HPDE6-E6E7 (cell line): ENCODE results near the gene PTPN14.

Source experiments
- DNase-seq: peaks from one replicate; pipeline ENCODE4 v3.0.0; 2011; ENCODE audit warnings: missing footprints; ENCODE audit errors: extremely low spot score

PTPN14 gene

DNA sequence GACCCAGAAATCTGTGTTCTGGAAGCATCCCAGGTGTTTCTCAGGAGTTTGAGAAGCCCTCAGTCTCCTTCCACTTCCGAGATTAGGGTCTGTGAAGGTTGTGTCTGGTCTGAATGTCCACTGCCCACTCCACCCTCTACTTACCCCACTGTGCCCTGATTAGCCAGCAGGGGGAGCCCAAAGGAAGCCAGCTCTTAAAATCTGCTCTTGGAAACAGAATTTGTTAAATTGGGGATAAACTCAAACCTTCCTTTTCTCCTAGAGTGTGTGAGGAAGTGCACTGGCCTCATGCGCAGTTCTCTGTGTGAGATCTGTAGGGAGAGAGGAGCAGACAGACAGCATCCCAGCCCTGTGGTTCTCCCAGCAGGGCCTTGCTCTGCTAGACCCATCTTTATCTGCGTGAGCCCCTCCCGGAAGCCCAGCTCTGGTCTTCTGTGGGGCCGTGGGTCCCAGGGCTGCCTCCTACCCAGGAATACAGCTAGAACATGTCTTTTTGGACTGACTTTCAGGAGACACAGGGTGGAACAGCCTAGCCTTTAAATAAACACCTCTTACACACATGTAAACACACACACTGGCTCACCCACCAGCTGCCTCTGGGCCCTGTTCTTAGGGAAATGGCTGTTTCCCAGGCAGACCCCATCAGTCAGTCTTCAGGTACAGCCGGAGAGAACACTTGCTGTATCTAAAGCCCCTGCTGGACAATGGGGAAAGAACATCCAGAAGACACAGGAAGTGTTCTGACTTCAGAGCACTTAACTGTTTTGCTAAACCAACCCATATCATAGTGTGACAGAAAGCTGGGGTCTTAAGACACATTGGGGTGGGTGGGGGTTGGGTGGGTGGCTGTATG, 218.2 kb downstream of the PTPN14 start:
- DNase-seq = peak; percentile 34

DNA sequence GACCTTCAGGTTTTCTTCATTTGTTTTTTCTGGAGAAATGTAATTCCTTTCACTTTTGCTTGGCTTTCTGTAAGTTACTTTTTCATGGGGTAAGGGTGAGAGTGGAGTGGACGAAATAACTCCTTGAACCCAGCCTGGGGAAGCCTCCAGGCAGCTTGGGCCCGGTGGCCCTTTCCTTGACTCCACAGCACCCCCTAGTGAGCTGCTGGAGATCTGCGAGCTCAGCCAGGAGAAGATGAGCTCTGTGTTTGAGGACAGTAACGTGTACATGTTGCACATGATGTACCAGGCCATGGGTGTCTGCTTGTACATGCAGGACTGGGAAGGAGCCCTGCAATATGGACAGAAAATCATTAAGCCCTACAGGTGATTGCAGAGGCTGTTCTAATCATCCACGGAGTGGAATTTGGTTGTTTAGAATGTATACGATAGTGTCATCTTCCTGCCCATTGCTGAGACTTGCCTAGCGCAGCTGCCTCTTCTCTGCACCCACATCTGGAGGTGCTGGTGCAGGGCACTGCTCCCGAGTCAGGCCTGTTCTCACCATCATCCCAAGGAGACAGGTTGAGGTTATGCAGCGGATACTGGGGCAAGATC, 219.5 kb downstream of the PTPN14 start:
- DNase-seq = peak; percentile 34

DNA sequence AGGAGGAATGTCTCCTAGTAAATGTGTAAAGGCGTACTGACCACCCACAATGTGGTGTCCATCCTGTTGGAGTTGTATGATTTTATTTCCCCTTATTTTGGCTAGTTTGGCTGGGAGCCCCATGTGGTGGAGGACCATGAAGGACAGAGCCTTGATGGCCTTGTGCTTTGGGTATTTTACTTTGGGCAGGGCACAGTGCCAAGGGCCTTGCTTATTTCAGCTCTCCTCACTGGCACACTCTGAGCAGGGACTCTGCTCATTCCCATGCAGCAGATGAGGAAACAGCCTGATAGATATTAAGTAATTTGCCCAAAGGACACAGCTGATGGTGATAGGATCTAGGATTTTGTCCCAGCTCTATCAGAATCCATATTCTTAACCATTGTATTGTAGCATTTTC, 220.2 kb downstream of the PTPN14 start:
- no peak for DNase-seq

DNA sequence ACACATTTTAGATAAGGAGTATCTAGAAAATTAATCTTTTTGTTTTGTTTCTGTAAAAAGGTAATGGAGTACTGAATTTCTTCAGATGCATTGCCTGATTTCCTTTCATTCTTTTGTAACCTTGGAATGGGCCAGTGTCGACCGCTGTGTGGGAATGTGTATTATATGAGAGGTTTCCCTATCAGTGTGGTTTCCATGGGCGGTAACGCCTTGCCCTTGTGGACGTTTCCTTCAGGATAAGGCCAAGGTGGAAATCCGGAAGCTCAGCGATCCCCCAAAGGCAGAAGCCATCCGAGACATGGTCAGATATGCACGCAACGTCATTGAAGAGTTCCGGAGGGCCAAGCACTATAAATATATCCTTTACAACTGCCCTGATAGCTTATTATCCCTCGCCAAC, 220.7 kb downstream of the PTPN14 start:
- DNase-seq = no peak

DNA sequence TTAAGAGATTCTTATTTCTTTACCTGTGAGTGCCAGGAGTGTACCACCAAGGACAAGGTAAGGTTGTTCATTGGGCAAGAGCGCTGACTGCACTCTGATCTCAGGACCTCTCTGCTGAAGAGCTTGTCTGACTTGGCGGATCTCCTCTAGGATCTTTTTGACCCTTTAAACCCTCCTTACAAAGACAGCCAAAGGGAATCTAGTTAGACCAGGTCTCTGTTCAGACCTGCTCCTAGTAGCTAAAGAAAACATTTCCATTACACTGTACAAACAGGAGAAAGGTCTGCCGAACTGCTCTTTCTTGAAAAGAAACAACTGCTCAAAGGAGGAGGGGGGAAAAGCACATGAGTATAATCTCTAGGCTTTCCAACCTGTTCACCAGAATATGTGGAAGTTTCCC, 221.2 kb downstream of the PTPN14 start:
- no peak for DNase-seq

DNA sequence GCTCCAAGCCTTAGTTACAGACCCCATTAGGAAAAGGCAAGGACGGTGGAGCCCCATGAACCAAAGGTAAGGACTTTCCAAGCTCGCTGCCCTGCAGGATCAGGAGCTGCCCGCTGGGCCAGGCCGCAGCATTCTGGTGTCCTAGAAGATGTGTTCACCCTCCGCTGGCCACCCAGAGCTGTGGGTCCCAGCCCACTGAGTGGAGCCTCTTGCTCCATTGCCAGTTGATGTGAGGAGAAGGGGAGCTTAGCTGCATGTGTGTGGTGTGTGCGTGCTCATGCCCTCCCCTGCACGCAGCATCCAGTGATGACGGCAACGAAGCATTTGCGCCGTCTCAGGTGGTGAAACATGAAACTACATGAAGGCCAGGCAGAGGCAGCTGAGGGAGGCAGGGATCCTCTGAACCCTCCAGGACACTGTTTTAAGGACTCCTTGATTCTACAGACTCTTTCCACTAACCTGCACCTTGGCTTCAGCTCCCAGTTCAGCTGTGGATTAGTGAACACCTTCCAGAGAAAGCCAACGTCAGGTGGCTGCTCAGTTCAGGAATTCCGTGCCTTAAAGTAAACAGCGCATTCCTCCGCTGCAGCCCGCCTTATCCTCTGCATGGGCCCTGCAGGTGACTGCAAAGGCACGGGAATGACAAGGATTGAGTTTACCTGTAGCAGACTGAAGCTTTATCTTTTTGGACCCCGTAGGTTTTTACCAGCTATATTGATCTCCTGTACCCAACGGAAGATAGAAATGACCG, 221.8 kb downstream of the PTPN14 start:
- no peak for DNase-seq

DNA sequence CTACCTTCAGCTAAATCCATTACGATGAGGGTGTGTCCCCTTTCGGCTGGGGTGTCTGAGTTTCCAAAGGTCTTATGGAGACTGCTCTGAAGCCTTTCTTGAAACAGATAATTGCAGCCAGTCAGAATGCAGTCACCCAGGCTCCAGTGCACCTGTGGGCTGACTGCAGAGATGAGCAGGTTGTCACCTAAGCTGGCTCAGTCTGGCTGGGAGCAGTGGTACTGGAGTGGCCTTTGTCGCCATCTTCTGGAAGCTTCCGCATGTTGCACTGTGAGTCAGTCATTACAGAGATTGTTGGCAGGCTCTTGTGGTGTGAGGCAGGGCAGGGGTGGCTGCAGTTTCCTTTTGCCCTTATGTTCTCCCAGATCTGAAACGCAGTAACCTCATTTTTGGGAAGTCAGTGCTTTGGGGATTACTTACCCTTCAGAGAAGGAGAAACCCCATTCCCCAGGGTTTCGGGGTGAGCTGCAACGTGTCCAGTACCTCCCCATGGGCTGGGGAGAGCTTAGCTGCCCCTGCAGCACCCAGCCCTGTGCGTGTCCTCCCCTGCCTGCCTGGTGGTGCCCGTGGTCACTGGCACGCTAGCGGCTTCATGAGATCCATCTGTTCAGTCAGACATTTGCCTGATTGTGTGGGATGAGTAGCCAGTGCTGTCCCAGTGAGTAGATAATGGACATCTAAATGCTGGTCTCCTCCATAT, 222.5 kb downstream of the PTPN14 start:
- peak; percentile 85 for DNase-seq

DNA sequence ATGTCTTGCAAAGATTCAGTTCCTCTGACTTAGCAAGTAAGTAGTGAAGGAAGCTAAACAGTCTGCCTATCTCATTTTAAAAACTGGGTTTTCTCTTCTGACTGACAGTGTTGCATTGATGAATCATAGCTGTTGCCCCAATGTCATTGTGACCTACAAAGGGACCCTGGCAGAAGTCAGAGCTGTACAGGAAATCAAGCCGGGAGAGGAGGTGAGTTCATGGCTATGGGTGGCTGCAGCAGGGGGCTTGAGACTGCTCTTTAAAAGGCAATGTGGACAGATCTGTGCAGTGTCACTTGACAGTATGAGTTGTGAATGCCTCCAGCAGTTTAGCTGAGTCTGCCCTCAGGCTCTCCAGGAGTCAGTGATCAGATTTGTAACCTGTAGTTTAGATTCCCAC, 223.9 kb downstream of the PTPN14 start:
- DNase-seq = no peak

DNA sequence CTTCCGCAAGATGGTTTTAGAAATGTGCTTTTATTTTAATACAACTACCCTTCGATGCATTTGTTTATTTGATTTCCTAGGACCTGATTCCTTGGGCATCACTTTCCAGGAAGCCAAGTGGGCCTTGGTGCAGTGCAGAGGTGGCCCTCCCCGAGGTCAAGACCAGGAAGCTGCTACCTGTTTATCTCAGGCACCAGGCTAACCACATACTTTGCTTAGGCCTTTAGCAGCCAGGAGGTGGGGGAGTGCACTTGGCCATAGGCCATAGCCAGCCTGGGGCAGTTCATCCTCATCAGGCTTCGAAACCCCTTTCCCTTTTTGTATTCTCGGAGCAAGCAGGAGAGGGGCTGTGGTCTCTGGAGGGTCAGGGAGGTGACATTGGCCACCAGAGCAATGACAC, 225.0 kb downstream of the PTPN14 start:
- no peak for DNase-seq

DNA sequence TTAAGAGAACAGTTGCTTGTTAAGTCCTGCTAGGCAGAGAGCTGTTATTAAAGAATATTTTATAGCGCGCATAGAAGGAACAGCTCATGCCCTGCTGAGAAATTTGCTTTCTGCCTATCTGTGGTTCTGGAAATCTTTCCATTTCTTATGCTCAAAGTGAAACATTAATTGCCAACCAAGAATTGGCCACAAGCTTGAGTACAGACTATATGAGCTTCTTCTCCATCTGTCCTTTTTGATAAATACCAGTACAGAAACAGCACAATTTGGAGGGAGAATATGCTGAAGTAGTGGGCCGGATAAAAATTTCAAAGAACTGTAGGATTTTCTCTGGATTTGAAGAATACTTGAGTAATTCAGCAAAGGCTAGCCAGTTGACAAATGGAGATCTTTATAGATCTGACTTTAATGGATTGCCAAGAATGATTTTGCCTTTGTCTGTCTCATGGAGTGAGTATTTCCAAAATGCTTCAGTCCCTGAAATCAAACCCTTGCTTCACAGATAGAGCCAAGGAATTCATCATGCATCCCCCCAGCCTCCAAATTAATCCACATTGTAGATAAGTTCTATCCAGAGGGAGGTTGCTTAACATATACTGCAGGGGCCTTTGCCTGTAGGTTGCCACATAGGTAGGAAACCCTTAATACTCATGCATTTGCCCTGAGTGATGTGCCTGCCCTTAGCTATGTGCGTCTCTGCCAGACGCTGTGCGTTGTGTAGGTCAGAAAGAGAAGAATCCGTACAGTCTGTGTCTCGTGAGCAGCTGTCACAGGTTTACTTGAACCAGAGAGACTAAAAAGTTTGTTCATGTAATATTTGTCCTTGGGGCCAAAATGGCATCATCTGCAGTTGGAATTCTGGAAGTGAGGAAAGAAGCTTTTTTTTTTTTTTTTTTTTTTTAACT, 226.3 kb downstream of the PTPN14 start:
- no peak for DNase-seq

DNA sequence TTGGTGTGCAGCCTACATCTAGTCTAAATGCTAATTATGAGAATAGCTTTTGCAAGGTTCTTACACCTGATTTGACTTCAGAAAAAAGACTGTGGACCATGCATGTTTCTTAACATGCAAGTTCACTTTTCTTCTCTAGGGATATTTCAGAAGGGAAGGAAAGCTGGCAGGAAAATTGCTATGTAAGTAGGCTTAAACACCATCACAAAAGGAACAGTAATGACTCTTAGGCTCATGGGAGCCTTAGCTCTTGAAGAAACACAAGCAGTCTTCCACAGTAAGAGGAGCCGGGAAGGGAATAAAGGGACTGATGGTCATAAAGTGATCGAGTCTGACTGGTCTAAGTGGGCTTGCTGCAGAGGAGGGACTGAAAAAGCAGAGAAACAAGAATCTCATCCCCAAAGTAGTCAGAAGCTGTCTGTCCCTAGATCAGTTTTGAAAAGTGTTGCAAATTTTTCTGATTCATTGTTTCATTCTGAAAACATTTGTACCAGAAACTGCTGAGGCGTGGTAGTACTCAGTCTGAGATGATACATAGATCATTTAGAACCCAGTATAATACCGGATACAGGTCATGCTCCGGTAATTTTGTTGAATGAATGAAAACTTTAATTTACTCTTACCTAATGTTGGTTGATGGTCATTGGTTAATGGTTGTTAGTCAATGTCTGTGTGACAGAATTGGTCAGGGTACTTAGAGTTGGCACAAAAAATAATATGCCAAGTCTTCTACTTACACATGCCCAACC, 229.5 kb downstream of the PTPN14 start:
- DNase-seq = no peak

DNA sequence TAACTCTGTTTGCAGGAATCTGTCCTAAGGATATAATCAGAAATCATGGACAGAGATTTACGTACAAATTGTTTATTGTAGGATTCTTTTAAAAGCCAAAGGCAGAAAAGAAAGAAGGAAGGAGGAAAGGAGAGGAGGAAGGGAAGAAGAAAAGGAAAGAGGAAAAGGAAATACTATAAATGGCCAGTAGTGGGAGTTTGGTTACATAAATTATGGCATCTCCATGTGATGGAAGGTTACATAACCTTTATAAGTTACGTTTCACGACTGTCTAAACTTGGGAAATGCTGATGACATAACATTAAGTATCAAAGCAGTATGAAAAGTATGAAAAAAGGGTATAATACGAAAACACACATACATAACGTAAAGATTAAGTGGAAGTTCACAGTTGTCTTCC, 231.5 kb downstream of the PTPN14 start:
- DNase-seq = no peak

DNA sequence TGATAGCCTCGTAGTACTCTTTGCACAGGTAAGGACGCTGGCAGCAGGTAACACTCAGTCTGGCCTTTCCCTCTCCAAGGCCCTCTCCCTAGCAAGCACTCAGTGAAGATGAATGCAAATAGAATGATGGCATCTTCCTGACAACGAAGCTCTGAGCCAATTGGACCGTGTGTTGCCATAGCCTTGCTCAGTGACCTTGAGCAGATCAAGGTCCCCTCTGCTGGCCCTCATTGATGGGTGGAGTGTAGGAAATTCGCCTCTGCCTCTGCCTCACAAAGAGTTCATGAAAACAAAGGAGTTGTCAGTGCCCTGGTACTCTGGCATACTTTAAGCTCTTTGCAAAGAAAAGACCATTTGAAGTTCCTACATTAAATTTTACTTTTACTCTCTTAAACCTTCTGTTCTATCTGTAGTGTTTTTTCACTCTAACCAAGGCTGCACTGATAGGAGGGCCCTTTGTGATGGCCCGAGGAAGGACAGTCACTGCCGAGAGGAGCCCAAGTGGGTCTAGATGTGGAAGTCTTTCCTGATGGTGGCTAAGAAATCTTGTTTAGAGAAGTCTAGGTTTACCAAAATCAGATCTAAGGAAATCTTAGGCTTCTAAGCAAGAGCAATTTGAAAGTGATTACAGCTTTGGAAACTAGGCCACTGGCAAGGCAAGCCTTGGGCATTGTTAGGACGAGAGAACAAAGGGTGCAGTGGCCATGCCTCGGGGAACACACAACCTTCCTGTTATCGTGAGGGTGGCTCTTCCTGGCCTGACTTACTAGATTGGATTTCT, 232.3 kb downstream of the PTPN14 start:
- DNase-seq = no peak

DNA sequence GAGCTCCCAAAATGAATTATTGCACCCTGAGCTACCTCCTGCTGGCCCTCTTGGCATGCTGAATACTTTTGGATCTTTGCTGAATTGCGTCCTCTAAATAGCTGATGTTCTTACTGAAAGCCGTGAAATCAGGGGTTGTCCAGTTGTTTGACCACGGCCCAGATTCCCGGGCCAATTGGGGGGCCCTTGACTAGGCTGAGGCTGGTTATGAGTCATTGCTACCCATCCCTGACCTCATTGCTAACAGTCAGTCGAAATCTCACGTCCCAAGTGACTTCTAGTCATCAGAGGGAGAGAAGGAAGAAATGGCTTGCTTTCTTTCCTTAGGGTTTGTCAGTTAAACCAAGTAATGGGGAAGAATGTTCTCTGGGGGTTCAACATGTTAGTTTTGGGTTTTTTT, 233.0 kb downstream of the PTPN14 start:
- DNase-seq = no peak

DNA sequence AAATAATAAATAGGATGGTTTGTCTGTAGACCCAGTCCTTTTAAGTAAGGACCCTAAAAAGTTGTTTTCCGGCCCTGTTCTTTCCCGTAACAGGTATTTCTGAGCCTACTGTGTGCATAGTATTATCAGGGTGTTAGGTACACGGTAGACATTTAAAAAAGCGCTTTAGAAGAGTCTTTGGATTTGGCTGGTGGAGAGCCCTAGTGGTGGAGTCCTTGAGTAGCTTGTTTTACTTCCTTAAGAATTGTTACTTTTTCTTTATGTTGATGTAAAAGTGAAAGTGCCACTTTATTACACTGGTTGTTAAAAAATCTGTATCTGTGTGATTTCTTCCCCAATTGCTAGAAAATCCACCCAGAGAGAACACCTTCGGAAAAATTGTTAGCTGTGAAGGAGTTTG, 233.7 kb downstream of the PTPN14 start:
- no peak for DNase-seq

DNA sequence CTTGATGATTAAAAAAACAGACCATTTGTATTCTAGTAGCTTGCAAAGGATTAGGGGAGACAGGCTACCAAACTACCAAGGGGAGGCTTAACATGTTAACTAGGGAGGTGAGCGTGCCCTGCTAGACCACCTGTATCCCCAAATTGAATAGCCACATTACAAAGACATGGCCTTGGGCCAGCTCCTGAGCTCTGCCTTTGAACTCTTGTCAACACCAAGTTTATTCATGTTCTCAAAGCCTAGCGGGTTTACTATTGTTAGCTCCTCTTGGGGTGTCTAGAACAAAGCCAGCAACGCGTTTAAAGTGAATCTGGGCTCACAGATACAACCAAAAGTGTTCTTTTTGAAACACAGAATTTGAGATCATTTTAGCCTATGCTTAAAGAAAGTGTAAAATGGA, 234.1 kb downstream of the PTPN14 start:
- no peak for DNase-seq

DNA sequence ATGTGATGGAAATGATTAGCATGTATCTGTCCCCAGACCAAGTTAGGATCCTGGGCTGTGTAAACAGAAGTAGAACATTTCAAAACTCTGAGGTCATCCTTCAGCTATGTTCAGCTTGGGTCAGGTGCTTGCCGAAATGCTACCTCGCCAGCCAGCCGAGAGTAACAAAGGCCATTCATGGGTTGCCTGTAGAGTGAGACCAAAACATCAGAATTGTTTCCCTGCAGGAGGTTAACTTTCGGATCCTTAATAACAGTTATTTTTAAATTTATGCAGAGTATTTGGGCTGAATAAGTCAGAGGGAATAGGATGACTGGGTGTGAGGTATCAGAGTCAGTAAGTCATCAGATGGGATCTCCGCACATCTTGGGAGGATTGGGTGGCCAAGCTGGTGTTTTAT, 234.8 kb downstream of the PTPN14 start:
- DNase-seq = no peak

DNA sequence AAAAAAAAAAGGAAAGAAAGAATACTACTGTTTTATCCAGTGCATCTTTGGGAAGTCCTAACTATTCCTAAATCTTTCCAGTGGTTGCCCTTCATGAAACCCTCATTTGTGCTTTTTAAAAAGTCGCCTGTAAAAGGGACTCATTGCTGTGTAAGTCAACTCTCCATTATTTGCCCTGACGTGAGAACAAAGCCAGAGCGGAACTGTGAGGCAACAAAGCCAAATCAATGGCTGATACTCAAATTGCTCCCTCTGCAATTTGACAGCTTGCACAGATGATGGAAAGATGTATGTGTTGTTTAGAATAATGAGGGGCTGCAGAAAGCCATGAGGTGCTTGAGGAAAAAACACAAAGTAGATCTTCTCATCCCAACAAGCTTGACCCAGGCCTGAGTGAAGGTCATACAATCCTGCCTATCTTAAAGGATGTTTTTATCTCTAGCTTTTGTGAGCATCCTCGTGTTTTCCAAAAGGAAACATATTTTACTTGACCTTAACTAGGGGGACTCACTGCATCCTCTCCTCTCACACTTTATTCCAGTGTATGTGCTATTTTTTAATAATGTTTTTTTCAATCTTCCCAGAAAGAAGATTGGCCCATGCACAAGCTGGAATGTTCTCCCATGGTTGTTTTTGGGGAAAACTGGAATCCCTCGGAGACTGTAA, 237.1 kb downstream of the PTPN14 start:
- no peak for DNase-seq

DNA sequence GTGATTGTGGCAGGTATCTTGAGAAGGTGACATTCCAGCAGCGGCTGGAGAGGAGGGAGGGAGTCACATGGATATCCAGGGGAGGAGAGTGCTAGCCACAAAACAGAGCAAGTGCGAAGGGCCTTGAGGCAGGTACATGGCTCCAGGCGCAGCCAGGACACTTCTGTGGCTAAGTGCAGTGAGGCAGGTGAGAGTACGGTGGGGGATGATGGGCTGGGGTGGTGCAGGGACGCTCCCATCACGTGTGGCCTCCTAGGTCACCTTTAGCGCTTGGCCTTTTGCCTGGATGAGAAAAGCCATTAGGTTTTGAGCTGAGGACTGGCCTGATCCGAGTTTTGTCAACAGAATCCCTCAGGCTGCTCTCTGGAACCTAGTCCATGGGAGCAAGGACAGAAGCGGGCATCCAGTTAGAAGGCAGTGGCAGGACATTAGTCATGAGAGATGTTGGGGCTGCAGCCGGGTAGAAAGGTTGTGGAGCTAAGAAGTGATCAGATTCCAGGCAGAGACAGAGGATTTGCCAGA, 238.8 kb downstream of the PTPN14 start:
- DNase-seq = no peak
